ENCODE data around the gene SYP. TPM values are rescaled to one million over a fixed set of nuclear protein-coding genes. Genes with fewer than 3 reads are reported as not detected.

Gene SYP
- total RNA-seq, 2 experiments from 2014 or later = 0.79 to 2.9 TPM

GRCh38 chrX:49160908-49161307 lies 39.1 kb downstream of the SYP start:
- Histone ChIP-seq H3K79me2 (ENCODE audit: insufficient read depth, low read depth, low read length) (no peaks in the 10 kb centered on the region), H2AFZ (ENCODE audit: low read length) (no peak overlapping the region), H3K27ac (ENCODE audit: low read depth, low read length, poor library complexity, severe bottlenecking) (no peak overlapping the region), H3K9me2 (ENCODE audit: insufficient read depth, low read length) (no peaks in the 10 kb centered on the region), H3K4me1 (ENCODE audit: insufficient read depth, low read length, poor library complexity, severe bottlenecking) (peaks cover 9% of the 10 kb centered on the region), H3K4me2 (ENCODE audit: low read length) (no peak overlapping the region), H4K20me1 (ENCODE audit: insufficient read depth, low read length) (no peaks in the 10 kb centered on the region), H3K9me3 (ENCODE audit: low read length) (no peaks in the 10 kb centered on the region), H3K36me3 (ENCODE audit: insufficient read depth, low read length) (no peaks in the 10 kb centered on the region), H3K4me3 (ENCODE audit: low read depth, low read length, poor library complexity, severe bottlenecking) (no peak overlapping the region)
- ChIA-PET POLR2A (interaction anchor here (1.0 kb wide), 1 partner anchor 30 kb away, joined by 3 read pairs; no protein-coding TSS in a partner anchor), CTCF (ENCODE audit: unreplicated experiment) (no interaction called here)
- intact Hi-C loops (cut with micrococcal nuclease; ENCODE audit: unreplicated experiment) = loop anchor here (5.0 kb wide), 1 partner anchor 39 kb away; the partner anchor contains the start of gene GPKOW
- BruUV-seq (replicated peaks) = no TSS peak
- no peak for DNase-seq (ENCODE audit: low spot score)
- no peak for TF ChIP-seq EZH2phosphoT487 (IDR thresholded peaks at IDR 0.05; ENCODE audit: borderline replicate concordance, low read depth, low read length)
- no peak for TF ChIP-seq CTCF (conservative IDR thresholded peaks at IDR 0.05; ENCODE audit: low read length)

- no TSS peak for BruUV-seq (replicated peaks)
Observed at GRCh38 chrX:49157194-49157593, 42.8 kb downstream of the SYP start.

More at GRCh38 chrX:49157194-49157593, 42.8 kb downstream of the SYP start:
- TF ChIP-seq EZH2phosphoT487 (IDR thresholded peaks at IDR 0.05; ENCODE audit: borderline replicate concordance, low read depth, low read length) = no peak
- no peak for TF ChIP-seq CTCF (conservative IDR thresholded peaks at IDR 0.05; ENCODE audit: low read length)
- Histone ChIP-seq H3K4me1 (ENCODE audit: insufficient read depth, low read length, poor library complexity, severe bottlenecking) (peaks cover 13% of the 10 kb centered on the region), H3K9me3 (ENCODE audit: low read length) (no peaks in the 10 kb centered on the region), H3K36me3 (ENCODE audit: insufficient read depth, low read length) (no peaks in the 10 kb centered on the region), H3K27ac (ENCODE audit: low read depth, low read length, poor library complexity, severe bottlenecking) (no peak overlapping the region), H4K20me1 (ENCODE audit: insufficient read depth, low read length) (no peaks in the 10 kb centered on the region), H3K79me2 (ENCODE audit: insufficient read depth, low read depth, low read length) (no peaks in the 10 kb centered on the region), H3K4me3 (ENCODE audit: low read depth, low read length, poor library complexity, severe bottlenecking) (no peak overlapping the region), H2AFZ (ENCODE audit: low read length) (no peak overlapping the region), H3K4me2 (ENCODE audit: low read length) (no peak overlapping the region), H3K9me2 (ENCODE audit: insufficient read depth, low read length) (no peaks in the 10 kb centered on the region)
- DNase-seq (ENCODE audit: low spot score) = no peak
- POLR2A ChIA-PET = no interaction called here
- intact Hi-C loops (cut with micrococcal nuclease; ENCODE audit: unreplicated experiment) = no loop called here
- CTCF ChIA-PET (ENCODE audit: unreplicated experiment) = no interaction called here

All from OCI-LY7 (cell line).